Sigmoid colon (tissue), 7 donors: ENCODE data around the gene FUT9. TPM values are rescaled to one million over a fixed set of nuclear protein-coding genes. Genes with fewer than 3 reads are reported as not detected.

ENCODE experiments used
- DNase-seq: peaks from one replicate; pipeline ENCODE4 v3.0.0-alpha.2; 2019
- H3K27ac ChIP-seq, 4 donors: fragments of 200-600 bp; sonication (generic); one replicate each; pipeline ENCODE4 v1.5.1; 2016 to 2019; ENCODE audit warnings: mild to moderate bottlenecking in 1 of 4
- H3K27me3 ChIP-seq, 3 donors: fragments of 200-600 bp; sonication (generic); one replicate each; pipeline ENCODE4 v1.5.1; 2019; ENCODE audit warnings: mild to moderate bottlenecking in 1 of 3
- H3K36me3 ChIP-seq, 4 donors: fragments of 200-600 bp; sonication (generic); one replicate each; pipeline ENCODE4 v1.5.1; 2016 to 2019
- H3K4me1 ChIP-seq, 4 donors: fragments of 200-600 bp; sonication (generic); one replicate each; pipeline ENCODE4 v1.5.1; 2017 to 2019
- H3K4me3 ChIP-seq, 4 donors: fragments of 200-600 bp; sonication (generic); one replicate each; pipeline ENCODE4 v1.5.1; 2017 to 2019; ENCODE audit warnings: mild to moderate bottlenecking in 2 of 4, moderate library complexity in 1 of 4
- H3K9me3 ChIP-seq, 4 donors: fragments of 200-600 bp in 3 of 4; sonication (generic) in 3 of 4; one replicate each; pipeline versions ENCODE4 v1.5.1 to v1.6.1; 2013 to 2019
- EP300 ChIP-seq, 4 donors: sonication (generic); formaldehyde crosslinking; IDR thresholded peaks; one replicate each; pipeline ENCODE4 v1.6.1; 2017; ENCODE audit warnings: antibody characterized with exemption in 4 of 4
- POLR2A ChIP-seq, 2 donors: fragments of 450-650 bp; IDR thresholded peaks; one replicate each; pipeline ENCODE4 v1.6.1; 2016; ENCODE audit warnings: antibody characterized with exemption in 2 of 2, mild to moderate bottlenecking in 2 of 2, moderate library complexity in 2 of 2
- POLR2AphosphoS5 ChIP-seq, 4 donors: sonication (generic); formaldehyde crosslinking; IDR thresholded peaks; one replicate each; pipeline ENCODE4 v1.6.1; 2017; ENCODE audit warnings: antibody characterized with exemption in 4 of 4
- WGBS, 2 donors: extraction: QIAGEN DNeasy Blood & Tissue Kit; methylation state at CpG; one replicate each; pipeline ENCODE4 v1.1.7; 2013; 5-methylcytosine and 5-hydroxymethylcytosine counted together
- intact Hi-C: fragments of 100-400 bp; cut with DNase I; formaldehyde crosslinking; loops from one replicate; pipeline ENCODE4 v1.15.1; 2023
- polyA plus RNA-seq, 3 donors: library from polyadenylated mRNA; stranded (reverse); fragments of 200-250 nt; gene quantifications; one replicate each; pipeline ENCODE4 v1.2.3, GENCODE V29; 2013
- total RNA-seq, 4 donors: library from RNA; depleted of rRNA; stranded (reverse); fragments of >200 nt; gene quantifications; one replicate each; pipeline ENCODE4 v1.1.0, GENCODE V29; 2016
- TF ChIP-seq, protein P1 (sequence below), 4 experiments: fragments of 450-650 bp in 3 of 4; fragments of 200-600 bp in 1 of 4; IDR thresholded peaks; one replicate each; pipeline ENCODE4 v1.5.1; 2016 to 2019; ENCODE audit warnings: antibody characterized with exemption in 4 of 4, mild to moderate bottlenecking in 3 of 4, moderate library complexity in 2 of 4
- donor health status: healthy with polysubstance abuse.
- donor health status: Bipolar disorder and iron deficiency.
- donor health status: healthy.

Gene FUT9
- total and polyA plus RNA-seq, 7 donors: 0.01 to 2.1 (median 0.55) TPM; not detected in 2

DNA sequence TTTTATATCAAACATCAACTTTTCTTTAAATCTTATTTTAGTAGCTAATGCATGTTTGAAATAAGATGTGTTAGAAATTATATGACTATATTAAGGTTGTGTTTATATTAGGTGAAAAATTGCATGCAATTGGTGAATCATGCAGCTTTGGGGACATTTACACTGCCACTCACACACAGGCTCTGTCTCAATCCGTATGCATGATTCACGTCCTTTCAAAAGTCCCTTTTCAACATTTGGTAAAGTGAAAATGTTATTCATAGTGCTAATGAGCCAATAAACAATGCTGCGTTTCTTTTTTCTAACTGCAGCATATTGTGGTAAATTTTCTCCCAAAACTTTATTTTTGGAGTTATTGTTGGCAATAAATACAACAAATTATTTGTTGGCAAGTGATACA lies 198.0 kb downstream of the FUT9 start:
- Histone ChIP-seq H3K9me3 (no peaks in the 10 kb centered on the region), H3K27ac (no peak overlapping the region), H3K36me3 (no peaks in the 10 kb centered on the region), H3K4me1 (no peaks in the 10 kb centered on the region), H3K4me3 (no peak overlapping the region), H3K27me3 (no peaks in the 10 kb centered on the region)
- WGBS, 2 donors: 75 to 78% methylated on average over 3 of the region's 3 CpGs
- no peak for DNase-seq
- intact Hi-C loops: no loop called here
- TF ChIP-seq, protein P1, sequence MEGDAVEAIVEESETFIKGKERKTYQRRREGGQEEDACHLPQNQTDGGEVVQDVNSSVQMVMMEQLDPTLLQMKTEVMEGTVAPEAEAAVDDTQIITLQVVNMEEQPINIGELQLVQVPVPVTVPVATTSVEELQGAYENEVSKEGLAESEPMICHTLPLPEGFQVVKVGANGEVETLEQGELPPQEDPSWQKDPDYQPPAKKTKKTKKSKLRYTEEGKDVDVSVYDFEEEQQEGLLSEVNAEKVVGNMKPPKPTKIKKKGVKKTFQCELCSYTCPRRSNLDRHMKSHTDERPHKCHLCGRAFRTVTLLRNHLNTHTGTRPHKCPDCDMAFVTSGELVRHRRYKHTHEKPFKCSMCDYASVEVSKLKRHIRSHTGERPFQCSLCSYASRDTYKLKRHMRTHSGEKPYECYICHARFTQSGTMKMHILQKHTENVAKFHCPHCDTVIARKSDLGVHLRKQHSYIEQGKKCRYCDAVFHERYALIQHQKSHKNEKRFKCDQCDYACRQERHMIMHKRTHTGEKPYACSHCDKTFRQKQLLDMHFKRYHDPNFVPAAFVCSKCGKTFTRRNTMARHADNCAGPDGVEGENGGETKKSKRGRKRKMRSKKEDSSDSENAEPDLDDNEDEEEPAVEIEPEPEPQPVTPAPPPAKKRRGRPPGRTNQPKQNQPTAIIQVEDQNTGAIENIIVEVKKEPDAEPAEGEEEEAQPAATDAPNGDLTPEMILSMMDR (IDR thresholded peaks at IDR 0.05): no peak
- TF ChIP-seq POLR2A (IDR thresholded peaks at IDR 0.05) (no peak), POLR2AphosphoS5 (IDR thresholded peaks at IDR 0.05) (no peak), EP300 (IDR thresholded peaks at IDR 0.05) (no peak)

DNA sequence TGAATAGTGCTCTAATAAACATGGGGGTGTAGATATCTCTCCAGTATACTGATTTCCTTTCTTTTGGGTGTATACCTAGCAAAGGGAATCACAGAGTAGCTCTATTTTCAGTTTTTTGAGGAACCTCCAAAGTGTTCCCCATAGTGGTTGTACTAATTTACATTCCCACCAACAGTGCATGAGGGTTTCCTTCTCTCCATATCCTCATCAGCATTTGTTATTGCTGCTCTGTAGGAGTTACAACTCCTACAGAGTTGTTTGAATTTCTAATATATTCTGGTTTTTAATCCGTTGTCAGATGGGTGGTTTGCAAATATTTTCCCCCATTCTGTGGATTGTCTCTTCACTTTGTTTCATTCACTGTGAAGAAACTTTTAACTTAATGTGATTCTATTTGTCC lies 207.9 kb downstream of the FUT9 start:
- DNase-seq: no peak
- WGBS, 2 donors: 21 to 29% methylated on average over 1 of the region's 1 CpG
- no peaks in the 10 kb centered on the region for H3K27me3 ChIP-seq
- intact Hi-C loops: no loop called here
- H3K4me3 ChIP-seq: no peak overlapping the region
- TF ChIP-seq POLR2AphosphoS5 (IDR thresholded peaks at IDR 0.05): no peak
- TF ChIP-seq, protein P1 (IDR thresholded peaks at IDR 0.05): no peak
- no peak for TF ChIP-seq EP300 (IDR thresholded peaks at IDR 0.05)
- no peak for TF ChIP-seq POLR2A (IDR thresholded peaks at IDR 0.05)
- no peaks in the 10 kb centered on the region for H3K36me3 ChIP-seq
- no peaks in the 10 kb centered on the region for H3K4me1 ChIP-seq
- no peak overlapping the region for H3K27ac ChIP-seq
- H3K9me3 ChIP-seq: no peaks in the 10 kb centered on the region

DNA sequence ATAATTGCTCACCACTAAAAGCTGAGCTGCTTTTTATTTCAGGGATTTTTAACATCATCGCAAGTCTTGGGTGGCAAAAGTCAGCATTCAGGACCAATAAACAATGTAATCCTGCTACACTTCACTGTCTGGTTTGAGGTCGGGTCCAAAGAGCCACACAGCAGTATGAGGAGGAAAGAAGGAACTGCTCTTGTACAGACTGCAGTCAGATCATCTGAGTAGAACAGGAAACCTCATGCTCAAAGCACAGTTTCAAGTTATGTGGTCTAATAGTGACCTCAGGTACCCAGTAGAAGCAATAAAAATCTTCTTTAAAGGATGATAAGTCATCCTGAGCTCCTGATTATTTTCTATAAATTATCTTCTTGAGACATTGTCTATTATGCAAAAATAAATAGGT lies 211.4 kb downstream of the FUT9 start:
- intact Hi-C loops: no loop called here
- H3K4me1 ChIP-seq: no peaks in the 10 kb centered on the region
- no peak overlapping the region for H3K4me3 ChIP-seq
- H3K27me3 ChIP-seq: no peaks in the 10 kb centered on the region
- 55 to 59% methylated on average over 2 of the region's 2 CpGs for WGBS, 2 donors
- H3K27ac ChIP-seq: no peak overlapping the region
- no peaks in the 10 kb centered on the region for H3K9me3 ChIP-seq
- TF ChIP-seq EP300 (IDR thresholded peaks at IDR 0.05): no peak
- TF ChIP-seq, protein P1 (IDR thresholded peaks at IDR 0.05): no peak
- TF ChIP-seq POLR2AphosphoS5 (IDR thresholded peaks at IDR 0.05): no peak
- TF ChIP-seq POLR2A (IDR thresholded peaks at IDR 0.05): no peak
- no peaks in the 10 kb centered on the region for H3K36me3 ChIP-seq
- DNase-seq: no peak

DNA sequence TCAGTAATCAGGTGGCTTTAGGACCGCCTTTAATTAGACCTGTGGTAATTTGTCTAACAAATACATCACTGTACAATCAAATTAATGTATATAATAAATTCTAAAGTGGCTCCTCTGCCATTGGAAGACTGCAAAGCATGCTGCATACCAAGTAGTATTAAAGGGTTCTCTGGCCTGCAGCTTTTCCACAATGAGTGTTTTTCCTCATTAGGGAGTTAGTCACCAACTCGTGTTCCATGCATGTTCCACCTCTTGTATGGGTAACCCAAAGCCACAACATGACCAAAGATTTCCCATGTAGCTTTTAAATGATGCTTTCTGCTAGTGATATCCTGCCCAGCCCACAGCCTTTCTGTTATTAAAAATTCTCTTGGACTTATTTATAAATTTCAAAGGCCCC lies 218.7 kb downstream of the FUT9 start:
- Histone ChIP-seq H3K27ac (no peak overlapping the region), H3K4me1 (no peaks in the 10 kb centered on the region), H3K27me3 (no peaks in the 10 kb centered on the region), H3K4me3 (no peak overlapping the region), H3K36me3 (no peaks in the 10 kb centered on the region), H3K9me3 (no peaks in the 10 kb centered on the region)
- WGBS, 2 donors: 42 to 79% methylated on average over 2 of the region's 2 CpGs
- TF ChIP-seq EP300 (IDR thresholded peaks at IDR 0.05) (no peak), POLR2A (IDR thresholded peaks at IDR 0.05) (no peak), POLR2AphosphoS5 (IDR thresholded peaks at IDR 0.05) (no peak)
- TF ChIP-seq, protein P1 (IDR thresholded peaks at IDR 0.05): no peak
- no peak for DNase-seq
- intact Hi-C loops: no loop called here

DNA sequence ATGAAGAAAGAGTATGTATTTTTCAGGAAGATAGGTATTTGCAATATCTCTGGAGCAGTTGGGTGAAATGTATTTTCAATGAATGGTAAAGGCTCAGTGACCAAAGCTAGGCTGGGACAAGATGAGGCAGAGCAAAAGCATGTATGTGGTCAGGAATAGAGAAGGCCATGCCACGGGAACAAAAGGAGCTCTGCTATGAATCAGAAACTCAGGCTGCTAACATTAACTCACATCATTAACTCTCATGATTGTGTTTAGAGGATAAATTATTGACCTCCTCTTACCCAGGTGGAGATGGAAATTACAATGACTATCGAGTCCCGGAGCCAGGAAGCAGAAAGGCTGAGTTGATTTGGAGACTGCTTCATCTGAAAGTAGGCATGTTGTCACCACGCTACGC lies 220.2 kb downstream of the FUT9 start:
- no peak overlapping the region for H3K27ac ChIP-seq
- no peak for DNase-seq
- intact Hi-C loops: no loop called here
- H3K27me3 ChIP-seq: no peaks in the 10 kb centered on the region
- H3K36me3 ChIP-seq: no peaks in the 10 kb centered on the region
- no peak for TF ChIP-seq POLR2A (IDR thresholded peaks at IDR 0.05)
- TF ChIP-seq EP300 (IDR thresholded peaks at IDR 0.05): no peak
- TF ChIP-seq, protein P1 (IDR thresholded peaks at IDR 0.05): no peak
- no peak for TF ChIP-seq POLR2AphosphoS5 (IDR thresholded peaks at IDR 0.05)
- no peaks in the 10 kb centered on the region for H3K9me3 ChIP-seq
- no peak overlapping the region for H3K4me3 ChIP-seq
- 86 to 92% methylated on average over 5 of the region's 5 CpGs for WGBS, 2 donors
- H3K4me1 ChIP-seq: no peaks in the 10 kb centered on the region
